Gastroesophageal sphincter (tissue), 3 donors: ENCODE data around the gene CASQ1.

Experiments
- POLR2A ChIP-seq, 2 donors: fragments of 450-650 bp; IDR thresholded peaks; one replicate each; pipeline ENCODE4 v1.6.1; 2017; ENCODE audit warnings: antibody characterized with exemption in 2 of 2, mild to moderate bottlenecking in 2 of 2, moderate library complexity in 1 of 2
- POLR2AphosphoS5 ChIP-seq: sonication (generic); formaldehyde crosslinking; IDR thresholded peaks from one replicate; pipeline ENCODE4 v1.6.1; 2017; ENCODE audit warnings: antibody characterized with exemption
- TF ChIP-seq, protein P1 (sequence below), 4 experiments: fragments of 200-600 bp in 2 of 4; fragments of 450-650 bp in 2 of 4; sonication (generic) in 1 of 4; IDR thresholded peaks; one replicate each; pipeline ENCODE4 v1.5.1; 2017 to 2019; ENCODE audit warnings: antibody characterized with exemption in 4 of 4, mild to moderate bottlenecking in 2 of 4, moderate library complexity in 2 of 4

DNA sequence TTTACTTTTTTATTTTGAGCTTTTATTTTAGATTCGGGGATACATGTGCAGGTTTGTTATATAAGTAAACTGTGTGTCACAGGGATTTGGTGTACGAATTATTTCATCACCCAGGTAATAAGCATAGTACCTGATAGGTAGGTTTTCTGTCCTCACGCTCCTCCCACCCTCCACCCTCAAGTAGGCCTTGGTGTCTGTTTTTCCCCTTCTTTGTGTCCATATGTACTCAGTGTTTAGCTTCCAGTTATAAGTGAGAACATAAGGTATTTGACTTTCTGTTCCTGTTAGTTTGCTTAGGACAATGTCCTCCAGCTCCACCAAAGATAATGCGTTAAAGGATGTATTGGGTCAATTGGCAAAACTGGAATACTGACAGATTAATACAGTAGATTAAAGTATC, 33.2 kb upstream of the CASQ1 start:
- TF ChIP-seq, protein P1, sequence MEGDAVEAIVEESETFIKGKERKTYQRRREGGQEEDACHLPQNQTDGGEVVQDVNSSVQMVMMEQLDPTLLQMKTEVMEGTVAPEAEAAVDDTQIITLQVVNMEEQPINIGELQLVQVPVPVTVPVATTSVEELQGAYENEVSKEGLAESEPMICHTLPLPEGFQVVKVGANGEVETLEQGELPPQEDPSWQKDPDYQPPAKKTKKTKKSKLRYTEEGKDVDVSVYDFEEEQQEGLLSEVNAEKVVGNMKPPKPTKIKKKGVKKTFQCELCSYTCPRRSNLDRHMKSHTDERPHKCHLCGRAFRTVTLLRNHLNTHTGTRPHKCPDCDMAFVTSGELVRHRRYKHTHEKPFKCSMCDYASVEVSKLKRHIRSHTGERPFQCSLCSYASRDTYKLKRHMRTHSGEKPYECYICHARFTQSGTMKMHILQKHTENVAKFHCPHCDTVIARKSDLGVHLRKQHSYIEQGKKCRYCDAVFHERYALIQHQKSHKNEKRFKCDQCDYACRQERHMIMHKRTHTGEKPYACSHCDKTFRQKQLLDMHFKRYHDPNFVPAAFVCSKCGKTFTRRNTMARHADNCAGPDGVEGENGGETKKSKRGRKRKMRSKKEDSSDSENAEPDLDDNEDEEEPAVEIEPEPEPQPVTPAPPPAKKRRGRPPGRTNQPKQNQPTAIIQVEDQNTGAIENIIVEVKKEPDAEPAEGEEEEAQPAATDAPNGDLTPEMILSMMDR (IDR thresholded peaks at IDR 0.05) = no peak
- TF ChIP-seq POLR2AphosphoS5 = no peak
- TF ChIP-seq POLR2A (IDR thresholded peaks at IDR 0.05) = no peak
